ENCODE results near the gene NLGN1.

DNA sequence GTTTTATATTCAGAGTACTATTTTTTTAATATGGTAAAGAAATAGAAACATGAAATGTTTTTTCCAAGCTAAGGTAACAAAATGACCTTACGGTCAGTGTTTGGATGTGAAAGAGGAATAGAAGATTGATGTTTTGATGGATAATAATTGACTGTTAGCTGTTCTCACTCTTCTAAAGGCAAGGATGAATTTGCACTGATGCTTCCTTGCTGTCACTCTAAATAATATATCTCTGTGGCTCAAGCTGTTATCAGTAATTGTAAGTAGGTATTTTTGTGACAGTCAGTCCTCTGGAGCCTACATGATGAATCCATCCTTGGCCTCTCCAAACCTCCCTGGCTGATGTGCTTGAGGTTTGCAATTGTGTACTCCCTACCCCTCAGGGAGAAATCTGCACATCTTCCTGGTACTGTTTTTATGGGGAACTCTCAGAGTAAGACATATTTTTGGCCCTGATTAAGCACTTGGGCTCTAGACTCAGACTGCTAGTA lies 283.7 kb downstream of the NLGN1 start:
- TF ChIP-seq, protein P1, sequence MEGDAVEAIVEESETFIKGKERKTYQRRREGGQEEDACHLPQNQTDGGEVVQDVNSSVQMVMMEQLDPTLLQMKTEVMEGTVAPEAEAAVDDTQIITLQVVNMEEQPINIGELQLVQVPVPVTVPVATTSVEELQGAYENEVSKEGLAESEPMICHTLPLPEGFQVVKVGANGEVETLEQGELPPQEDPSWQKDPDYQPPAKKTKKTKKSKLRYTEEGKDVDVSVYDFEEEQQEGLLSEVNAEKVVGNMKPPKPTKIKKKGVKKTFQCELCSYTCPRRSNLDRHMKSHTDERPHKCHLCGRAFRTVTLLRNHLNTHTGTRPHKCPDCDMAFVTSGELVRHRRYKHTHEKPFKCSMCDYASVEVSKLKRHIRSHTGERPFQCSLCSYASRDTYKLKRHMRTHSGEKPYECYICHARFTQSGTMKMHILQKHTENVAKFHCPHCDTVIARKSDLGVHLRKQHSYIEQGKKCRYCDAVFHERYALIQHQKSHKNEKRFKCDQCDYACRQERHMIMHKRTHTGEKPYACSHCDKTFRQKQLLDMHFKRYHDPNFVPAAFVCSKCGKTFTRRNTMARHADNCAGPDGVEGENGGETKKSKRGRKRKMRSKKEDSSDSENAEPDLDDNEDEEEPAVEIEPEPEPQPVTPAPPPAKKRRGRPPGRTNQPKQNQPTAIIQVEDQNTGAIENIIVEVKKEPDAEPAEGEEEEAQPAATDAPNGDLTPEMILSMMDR (IDR thresholded peaks at IDR 0.05): no peak
- no peak for TF ChIP-seq POLR2A (IDR thresholded peaks at IDR 0.05)
